HG02852 (cell line): ENCODE measurements around the gene SH3RF1.
A peak's percentile ranks its signal among the peaks of the same experiment; 100 is the strongest.
"Not testable (repeated sequence)": the region's sequence is repeated elsewhere in the genome, so short reads cannot be mapped to it uniquely, and the experiment has no call there.

ENCODE experiments used
- ATAC-seq: cut with Tn5 transposase; IDR thresholded peaks from one replicate; pipeline ENCODE4 v1.9.1; 2021; ENCODE audit warnings: mild to moderate bottlenecking, moderate library complexity; ENCODE audit not compliant: unreplicated experiment

SH3RF1 gene

GRCh38 chr4:169277838-169278237 is 7.1 kb upstream of the SH3RF1 start:
- ATAC-seq: not testable (repeated sequence)

- ATAC-seq: no peak
These were observed 4.4 kb upstream of the SH3RF1 start for GRCh38 chr4:169275180-169275579.

- no peak for ATAC-seq
These were observed 3.3 kb upstream of the SH3RF1 start for GRCh38 chr4:169274033-169274432.

- no peak for ATAC-seq
These were observed 1.6 kb upstream of the SH3RF1 start for GRCh38 chr4:169272265-169272886.

GRCh38 chr4:169271692-169272007 is 894 bp upstream of the SH3RF1 start:
- no peak for ATAC-seq

GRCh38 chr4:169269916-169270809 is 593 bp downstream of the SH3RF1 start:
- ATAC-seq: peak; percentile 49

- ATAC-seq: no peak
These were observed 1.6 kb downstream of the SH3RF1 start for GRCh38 chr4:169268951-169269760.

- no peak for ATAC-seq
These were observed 3.7 kb downstream of the SH3RF1 start for GRCh38 chr4:169267070-169267469.

- no peak for ATAC-seq
These were observed 4.1 kb downstream of the SH3RF1 start for GRCh38 chr4:169266661-169267060.

GRCh38 chr4:169266081-169266480 is 4.7 kb downstream of the SH3RF1 start:
- no peak for ATAC-seq

GRCh38 chr4:169263791-169264392 is 6.9 kb downstream of the SH3RF1 start:
- ATAC-seq: no peak

GRCh38 chr4:169260217-169260866 is 10.4 kb downstream of the SH3RF1 start:
- no peak for ATAC-seq

- ATAC-seq: no peak
These were observed 11.5 kb downstream of the SH3RF1 start for GRCh38 chr4:169259271-169259670.

- no peak for ATAC-seq
These were observed 12.6 kb downstream of the SH3RF1 start for GRCh38 chr4:169258141-169258540.

GRCh38 chr4:169256856-169257761 is 13.6 kb downstream of the SH3RF1 start:
- no peak for ATAC-seq

- no peak for ATAC-seq
These were observed 14.6 kb downstream of the SH3RF1 start for GRCh38 chr4:169256101-169256612.

- ATAC-seq: no peak
These were observed 16.2 kb downstream of the SH3RF1 start for GRCh38 chr4:169254546-169254983.

- ATAC-seq: no peak
These were observed 16.9 kb downstream of the SH3RF1 start for GRCh38 chr4:169253904-169254303.

GRCh38 chr4:169253113-169253671 is 17.6 kb downstream of the SH3RF1 start:
- ATAC-seq: no peak
